HepG2 (cell line): Measurements from ENCODE around the gene PDE2A. TPM values are rescaled to one million over a fixed set of nuclear protein-coding genes. Genes with fewer than 3 reads are reported as not detected.

ENCODE experiments used
- ATAC-seq: fragments of 200-7000 bp; cut with Tn5 transposase; 3 replicates; pipeline ENCODE4 v1.9.1; 2020; ENCODE audit warnings: mild to moderate bottlenecking, moderate library complexity
- BruUV-seq: library from RNA; stranded (reverse); fragments of 400-500 nt; replicated peaks from 2 replicates; lab custom pipeline; 2021; lab: Mats Ljungman, UMichigan
- CTCF ChIA-PET: fragments of 300-600 bp; formaldehyde crosslinking; extraction: SDS; loops from one replicate; lab custom pipeline; 2021; ENCODE audit warnings: low total read pairs, inconsistent platforms, low intra/inter-chr PET ratio; lab: Yijun Ruan, JAX
- POLR2A ChIA-PET: fragments of 350-600 bp; sonication (Branson Sonifier 250); formaldehyde crosslinking; loops from one replicate; lab custom pipeline; 2020; ENCODE audit warnings: antibody characterized with exemption, inconsistent platforms; lab: Yijun Ruan, JAX
- DNase-seq: peaks from one replicate; pipeline ENCODE4 v3.0.0-alpha.2; 2015; ENCODE audit warnings: low spot score
- FAIRE-seq: peaks from 3 replicates; lab custom pipeline; 2011; peaks lifted over from hg19 to GRCh38; lab: Jason Lieb, UNC
- H2AFZ ChIP-seq: one replicate; pipeline ENCODE4 v1.6.1; 2011; ENCODE audit warnings: low read length, inconsistent platforms
- H3K27ac ChIP-seq: fragments of 300-600 bp; 3 replicates; pipeline ENCODE4 v1.8.0; 2011; ENCODE audit warnings: mixed run types, mild to moderate bottlenecking, mixed read lengths, low read length, inconsistent platforms; ENCODE audit not compliant: insufficient read depth; ENCODE audit errors: extremely low read length
- H3K27me3 ChIP-seq, 2 experiments: fragments of 200-600 bp in 1 of 2; 2 replicates in 1 of 2; 3 replicates in 1 of 2; pipeline versions ENCODE4 v1.6.0 to v1.8.0; 2011; ENCODE audit warnings: low read length in 2 of 2, mild to moderate bottlenecking in 2 of 2, moderate library complexity in 2 of 2, inconsistent platforms in 1 of 2; ENCODE audit not compliant: insufficient read depth in 2 of 2, control insufficient read depth in 1 of 2
- H3K36me3 ChIP-seq, 2 experiments: fragments of 200-600 bp in 1 of 2; replicated peaks in 1 of 2; 2 replicates in 1 of 2; 3 replicates in 1 of 2; pipeline versions ENCODE4 v1.5.1 to v1.8.0; 2011; ENCODE audit warnings: low read length in 2 of 2, inconsistent platforms in 1 of 2; ENCODE audit not compliant: insufficient read depth in 2 of 2, control insufficient read depth in 1 of 2
- H3K4me1 ChIP-seq: 2 replicates; pipeline ENCODE4 v1.5.1; 2012; ENCODE audit warnings: low read length, inconsistent platforms; ENCODE audit not compliant: insufficient read depth
- H3K4me2 ChIP-seq: 2 replicates; pipeline ENCODE4 v1.6.0; 2011; ENCODE audit warnings: low read depth, low read length, inconsistent platforms
- H3K4me3 ChIP-seq, 3 experiments: fragments of 200-600 bp in 1 of 3; sonication (generic), shearing (Covaris generic) in 1 of 3; replicated peaks in 1 of 3; 2 replicates each; pipeline ENCODE4 v1.5.1; 2011 to 2016; ENCODE audit warnings: low read length in 3 of 3, inconsistent platforms in 2 of 3, low read depth in 2 of 3, mild to moderate bottlenecking in 2 of 3, control low read depth in 1 of 3, mixed read lengths in 1 of 3; ENCODE audit not compliant: insufficient read depth in 1 of 3
- H3K79me2 ChIP-seq: one replicate; pipeline ENCODE4 v1.6.1; 2011; ENCODE audit warnings: low read length, inconsistent platforms; ENCODE audit not compliant: insufficient read depth
- H3K9ac ChIP-seq: 2 replicates; pipeline ENCODE4 v1.6.0; 2011; ENCODE audit warnings: mild to moderate bottlenecking, low read depth, low read length, inconsistent platforms; ENCODE audit not compliant: insufficient read depth
- H3K9me3 ChIP-seq: 2 replicates; pipeline ENCODE4 v1.5.1; 2012; ENCODE audit warnings: mild to moderate bottlenecking, low read length
- H4K20me1 ChIP-seq: 2 replicates; pipeline ENCODE4 v1.6.0; 2011; ENCODE audit warnings: inconsistent platforms, mild to moderate bottlenecking, low read length, moderate library complexity; ENCODE audit not compliant: insufficient read depth
- ATF7-NPFF ChIP-seq: sonication (generic); formaldehyde crosslinking; IDR thresholded peaks from 2 replicates; pipeline ENCODE4 v1.8.1; 2023; ENCODE audit warnings: mild to moderate bottlenecking, low read depth, missing genetic modification reagents, moderate library complexity
- CCDC6 ChIP-seq: sonication (generic); formaldehyde crosslinking; IDR thresholded peaks from 2 replicates; pipeline ENCODE4 v1.8.1; 2022; ENCODE audit warnings: mild to moderate bottlenecking, missing genetic modification reagents, moderate library complexity
- FOXK2 ChIP-seq: fragments of 450-650 bp; IDR thresholded peaks from 2 replicates; pipeline ENCODE4 v1.6.1; 2016
- KDM5A ChIP-seq: fragments of 200-600 bp; sonication (generic); IDR thresholded peaks from 2 replicates; pipeline ENCODE4 v1.7.0; 2018; ENCODE audit warnings: antibody characterized with exemption, mild to moderate bottlenecking, low read length, borderline replicate concordance
- KLF15 ChIP-seq: sonication (generic); formaldehyde crosslinking; IDR thresholded peaks from 2 replicates; pipeline ENCODE4 v1.8.1; 2023; ENCODE audit warnings: borderline replicate concordance, mild to moderate bottlenecking, inconsistent platforms, missing genetic modification reagents, mixed read lengths
- MBNL3 ChIP-seq: fragments of 250-450 bp; sonication (Bioruptor Pico); conservative IDR thresholded peaks from 2 replicates; pipeline ENCODE4 v1.8.0; 2022; ENCODE audit warnings: mild to moderate bottlenecking, inconsistent platforms
- PRDM4 ChIP-seq: sonication (generic); formaldehyde crosslinking; IDR thresholded peaks from 2 replicates; pipeline ENCODE4 v1.9.0; 2021; ENCODE audit warnings: missing genetic modification reagents, borderline replicate concordance
- XBP1 ChIP-seq: sonication (generic); formaldehyde crosslinking; IDR thresholded peaks from 2 replicates; pipeline ENCODE4 v1.5.0; 2020; ENCODE audit warnings: missing genetic modification reagents
- ZNF281 ChIP-seq: sonication (generic); formaldehyde crosslinking; IDR thresholded peaks from 2 replicates; pipeline ENCODE4 v1.4.0; 2020; ENCODE audit warnings: missing genetic modification reagents, borderline replicate concordance
- ZNF317 ChIP-seq: sonication (generic); formaldehyde crosslinking; IDR thresholded peaks from 2 replicates; pipeline ENCODE4 v1.5.0; 2020; ENCODE audit warnings: mild to moderate bottlenecking, missing genetic modification reagents
- ZNF441 ChIP-seq: sonication (generic); formaldehyde crosslinking; IDR thresholded peaks from 2 replicates; pipeline ENCODE4 v1.7.0; 2021; ENCODE audit warnings: missing genetic modification reagents, borderline replicate concordance
- ZNF503 ChIP-seq: sonication (generic); formaldehyde crosslinking; IDR thresholded peaks from 2 replicates; pipeline ENCODE4 v1.4.0; 2020; ENCODE audit warnings: missing genetic modification reagents
- ZNF784 ChIP-seq: sonication (generic); formaldehyde crosslinking; IDR thresholded peaks from 2 replicates; pipeline ENCODE4 v1.5.1; 2020; ENCODE audit warnings: missing genetic modification reagents, mild to moderate bottlenecking, borderline replicate concordance
- WGBS: methylation state at CpG from one replicate; pipeline ENCODE4 v1.1.6; 2017; ENCODE audit warnings: low lambda C conversion rate; 5-methylcytosine and 5-hydroxymethylcytosine counted together
- in situ Hi-C: cut with HindIII; loops from 2 replicates; pipeline ENCODE4 v1.10.0; 2017; ENCODE audit warnings: low pct_unique_long_range_greater_than_20kb; ENCODE audit not compliant: extremely low pct_ligation_motif_present
- intact Hi-C: fragments of 100-400 bp; cut with micrococcal nuclease; formaldehyde crosslinking; loops from one replicate; pipeline ENCODE4 v1.10.0; 2022; ENCODE audit not compliant: unreplicated experiment
- polyA plus RNA-seq, 8 experiments: library from polyadenylated mRNA; depleted of rRNA in 3 of 8; stranded (reverse) in 7 of 8; unstranded in 1 of 8; fragments of >200 nt; fragmentation: Illumina TruSeq in 4 of 8; extraction: Trizol in 4 of 8; gene quantifications; 2 replicates each; pipeline versions ENCODE4 v1.2.1 to v1.2.3, GENCODE V29; 2011 to 2016; ENCODE audit warnings: low read depth in 4 of 8, missing spikeins in 1 of 8, mixed read lengths in 1 of 8; ENCODE audit not compliant: insufficient read depth in 1 of 8
- total RNA-seq, 5 experiments: library from RNA; depleted of rRNA; stranded (reverse); fragments of >200 nt; fragmentation: Illumina TruSeq; extraction: Trizol; gene quantifications; 2 replicates each; pipeline ENCODE4 v1.2.3, GENCODE V29; 2016; ENCODE audit warnings: low read depth in 1 of 5

The PDE2A gene
- total and polyA plus RNA-seq, 2 of the 13 experiments (the other 11 are each of a cell fraction or from before 2014, with no cell fraction given): 3.1 TPM; not detected in 1

- no peak for TF ChIP-seq PRDM4 (CRISPR knock-in tag)
- TF ChIP-seq KLF15 (CRISPR knock-in tag): no peak
Measured at GRCh38 chr11:72634472-72635095, 39.6 kb downstream of the PDE2A start (continued).

GRCh38 chr11:72634016-72634415 lies 40.2 kb downstream of the PDE2A start:
- ChIA-PET POLR2A (no interaction called here), CTCF (no interaction called here)
- FAIRE-seq: no peak
- H3K4me3 ChIP-seq: no peak overlapping the region
- in situ Hi-C loops (no loop called here), intact Hi-C loops (no loop called here)
- no peak overlapping the region for H3K27ac ChIP-seq
- ATAC-seq: no peak
- peaks cover 21 to 93% of the 10 kb centered on the region in 2 experiments for H3K27me3 ChIP-seq
- no peak overlapping the region for H3K9ac ChIP-seq
- no peak for DNase-seq
- no TSS peak for BruUV-seq
- WGBS: 31% methylated on average over 9 of the region's 9 CpGs
- TF ChIP-seq ZNF281 (CRISPR knock-in tag): no peak
- TF ChIP-seq ZNF784 (CRISPR knock-in tag): no peak
- TF ChIP-seq CCDC6: no peak
- no peak for TF ChIP-seq XBP1 (CRISPR knock-in tag)
- TF ChIP-seq MBNL3 (CRISPR knock-in tag): no peak
- TF ChIP-seq ZNF503 (CRISPR knock-in tag): no peak
- no peak for TF ChIP-seq KDM5A
- no peak for TF ChIP-seq ZNF317 (CRISPR knock-in tag)
- no peak for TF ChIP-seq FOXK2
- no peak for TF ChIP-seq ZNF441 (CRISPR knock-in tag)
- TF ChIP-seq ATF7-NPFF (CRISPR knock-in tag): no peak
- H3K4me1 ChIP-seq: no peaks in the 10 kb centered on the region
- no peaks in the 10 kb centered on the region for H3K9me3 ChIP-seq
- H4K20me1 ChIP-seq: no peaks in the 10 kb centered on the region
- no peaks in the 10 kb centered on the region for H3K79me2 ChIP-seq
- no peak overlapping the region for H2AFZ ChIP-seq
- H3K4me2 ChIP-seq: no peak overlapping the region
- no peaks in the 10 kb centered on the region for H3K36me3 ChIP-seq
